ENCODE data around the gene ZC3H6. TPM values are rescaled to one million over a fixed set of nuclear protein-coding genes. Genes with fewer than 3 reads are reported as not detected.

ZC3H6 gene
- total and polyA plus RNA-seq, 2 of the 4 experiments (the other 2 are of a cell fraction) = 0.55 to 2.0 TPM

DNA sequence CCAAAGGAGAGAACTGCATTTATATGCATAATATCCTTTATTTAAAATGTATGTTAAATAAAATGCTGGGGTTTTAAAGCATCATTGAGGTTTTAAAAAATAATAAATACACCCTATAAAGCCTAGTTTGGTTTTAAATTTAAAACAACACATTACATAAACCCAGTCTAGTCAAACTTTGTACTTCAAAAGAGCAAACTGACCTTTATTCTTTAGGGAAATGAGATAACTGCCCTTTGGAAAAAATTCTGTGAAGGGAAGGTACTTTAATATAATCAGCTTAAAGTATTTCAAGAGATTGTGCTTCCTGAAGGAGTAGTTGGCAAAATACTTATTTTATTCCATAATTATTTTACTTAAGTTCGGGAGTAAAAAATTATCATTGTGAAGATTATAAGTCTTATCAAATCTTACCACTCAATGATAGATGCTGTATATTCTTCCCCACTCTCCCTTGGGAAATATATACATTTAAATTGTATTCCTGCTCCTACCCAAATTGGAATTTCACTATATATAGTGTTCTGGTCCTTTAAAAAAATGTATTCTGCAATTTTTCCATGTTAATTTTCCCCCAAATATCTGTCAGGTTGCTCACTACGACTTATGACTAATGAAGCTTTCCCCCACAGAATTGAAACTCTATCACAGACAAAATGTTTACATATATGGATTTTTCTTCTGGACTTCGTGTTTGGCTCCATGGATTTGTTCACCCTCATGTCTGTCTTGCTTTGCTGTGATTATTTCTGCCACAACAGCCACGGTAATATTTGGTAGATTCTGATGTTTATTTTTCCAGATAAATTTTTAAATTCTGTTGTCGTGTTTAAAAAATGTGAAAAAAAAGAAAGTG, 42.1 kb downstream of the ZC3H6 start:
- Histone ChIP-seq H3K14ac (replicated peaks; ENCODE audit: low read depth, low read length) (no peak overlapping the region), H3K27ac (ENCODE audit: insufficient read depth, low read length) (no peak overlapping the region), H2AK9ac (replicated peaks; ENCODE audit: low read depth, low read length, poor library complexity) (no peak overlapping the region), H4K5ac (ENCODE audit: low read depth, low read length) (no peak overlapping the region), H4K20me1 (ENCODE audit: insufficient read depth, low read length) (no peaks in the 10 kb centered on the region), H3K9me1 (ENCODE audit: insufficient read depth, low read length) (peaks cover 2% of the 10 kb centered on the region; the same call in 1 of the 2 replicates), H4K8ac (ENCODE audit: low read depth in 2 of 2, low read length in 2 of 2) (no peak overlapping the region), H3K9ac (ENCODE audit: low read depth, low read length) (no peak overlapping the region), H2AK5ac (ENCODE audit: low read depth, low read length) (no peak overlapping the region), H2BK15ac (ENCODE audit: low read depth, low read length) (no peak overlapping the region), H3K4me2 (ENCODE audit: low read depth, low read length) (no peak overlapping the region), H2BK5ac (ENCODE audit: low read depth, low read length, poor library complexity, severe bottlenecking) (no peak overlapping the region), H2BK20ac (ENCODE audit: low read depth, low read length) (no peak overlapping the region), H3K56ac (ENCODE audit: extremely low read depth, insufficient read depth, low read length) (no peak overlapping the region), H2BK120ac (ENCODE audit: low read depth, low read length) (no peak overlapping the region), H3K18ac (ENCODE audit: low read depth, low read length) (no peak overlapping the region), H3K27me3 (ENCODE audit: control insufficient read depth, insufficient read depth, low read length) (no peaks in the 10 kb centered on the region), H3K4ac (ENCODE audit: low read depth, low read length) (no peak overlapping the region), H3K36me3 (ENCODE audit: control insufficient read depth, insufficient read depth, low read length) (no peaks in the 10 kb centered on the region), H3K9me3 (ENCODE audit: control insufficient read depth, insufficient read depth, low read length) (no peaks in the 10 kb centered on the region), H3K23ac (ENCODE audit: low read depth, low read length) (no peak overlapping the region), H3K4me1 (ENCODE audit: control insufficient read depth, insufficient read depth, low read length) (0 out of 2 replicates have a peak, but pooled peaks cover 2% of the 10 kb centered on the region), H3K4me3 (ENCODE audit: insufficient read depth, low read depth, low read length) (no peak overlapping the region), H4K91ac (ENCODE audit: insufficient read depth, low read depth, low read length) (no peak overlapping the region), H3K79me1 (ENCODE audit: low read depth in 1 of 2, low read length in 2 of 2) (no peaks in the 10 kb centered on the region), H2AFZ (replicated peaks; ENCODE audit: low read length, poor library complexity) (no peak overlapping the region)
- dilution Hi-C loops (cut with HindIII; ENCODE audit: low sequenced_read_pairs, unreplicated experiment) = no loop called here
- BruUV-seq (replicated peaks) = no TSS peak
- in situ Hi-C loops (cut with MboI; ENCODE audit: low sequenced_read_pairs) = no loop called here
- WGBS, 2 experiments (ENCODE audit: extremely low coverage in 2 of 2, insufficient read length in 1 of 2) = 100% methylated on average over 1 of the region's 5 CpGs; no CpG with 5 or more reads in 1 of the 2 experiments
- TF ChIP-seq, protein P1, sequence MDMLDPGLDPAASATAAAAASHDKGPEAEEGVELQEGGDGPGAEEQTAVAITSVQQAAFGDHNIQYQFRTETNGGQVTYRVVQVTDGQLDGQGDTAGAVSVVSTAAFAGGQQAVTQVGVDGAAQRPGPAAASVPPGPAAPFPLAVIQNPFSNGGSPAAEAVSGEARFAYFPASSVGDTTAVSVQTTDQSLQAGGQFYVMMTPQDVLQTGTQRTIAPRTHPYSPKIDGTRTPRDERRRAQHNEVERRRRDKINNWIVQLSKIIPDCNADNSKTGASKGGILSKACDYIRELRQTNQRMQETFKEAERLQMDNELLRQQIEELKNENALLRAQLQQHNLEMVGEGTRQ (IDR thresholded peaks at IDR 0.05; ENCODE audit: low read depth, low read length) = no peak
- TF ChIP-seq SMC3 (IDR thresholded peaks at IDR 0.05; ENCODE audit: low read depth, low read length) = no peak
- ChIA-PET POLR2A (ENCODE audit: unreplicated experiment) (no interaction called here), CTCF (interaction anchor here (1.0 kb wide), 1 partner anchor 18 kb away, joined by 3 read pairs; no protein-coding TSS in a partner anchor)
- DNase-seq (peak; percentile 52), ATAC-seq (ENCODE audit: low read depth) (peak; percentile 49; the same call in 1 of the 2 replicates)
- intact Hi-C loops (cut with micrococcal nuclease) = no loop called here

Data from IMR-90 (cell line).